ENCODE results near the gene HSPD1.

DNA sequence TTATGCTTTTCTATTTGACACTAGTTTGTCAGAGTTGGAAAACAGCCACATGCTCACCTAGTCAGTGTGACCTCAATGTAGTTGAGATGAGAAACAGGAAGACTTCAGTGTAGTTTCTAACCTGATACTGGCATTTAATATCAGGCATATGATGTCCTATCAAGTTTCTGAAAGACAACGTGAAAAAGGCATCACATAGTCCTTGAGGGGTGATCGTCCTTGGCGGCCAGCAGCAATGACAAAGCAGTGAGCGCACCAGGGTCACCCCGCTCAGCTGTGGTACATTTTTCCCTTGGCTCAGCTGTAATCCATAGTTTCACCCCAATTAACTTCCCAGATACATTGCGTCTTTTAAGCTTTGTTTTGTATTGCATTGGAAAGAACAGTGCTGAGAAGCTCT, 4.9 kb upstream of the HSPD1 start:
- TF ChIP-seq, protein P1, sequence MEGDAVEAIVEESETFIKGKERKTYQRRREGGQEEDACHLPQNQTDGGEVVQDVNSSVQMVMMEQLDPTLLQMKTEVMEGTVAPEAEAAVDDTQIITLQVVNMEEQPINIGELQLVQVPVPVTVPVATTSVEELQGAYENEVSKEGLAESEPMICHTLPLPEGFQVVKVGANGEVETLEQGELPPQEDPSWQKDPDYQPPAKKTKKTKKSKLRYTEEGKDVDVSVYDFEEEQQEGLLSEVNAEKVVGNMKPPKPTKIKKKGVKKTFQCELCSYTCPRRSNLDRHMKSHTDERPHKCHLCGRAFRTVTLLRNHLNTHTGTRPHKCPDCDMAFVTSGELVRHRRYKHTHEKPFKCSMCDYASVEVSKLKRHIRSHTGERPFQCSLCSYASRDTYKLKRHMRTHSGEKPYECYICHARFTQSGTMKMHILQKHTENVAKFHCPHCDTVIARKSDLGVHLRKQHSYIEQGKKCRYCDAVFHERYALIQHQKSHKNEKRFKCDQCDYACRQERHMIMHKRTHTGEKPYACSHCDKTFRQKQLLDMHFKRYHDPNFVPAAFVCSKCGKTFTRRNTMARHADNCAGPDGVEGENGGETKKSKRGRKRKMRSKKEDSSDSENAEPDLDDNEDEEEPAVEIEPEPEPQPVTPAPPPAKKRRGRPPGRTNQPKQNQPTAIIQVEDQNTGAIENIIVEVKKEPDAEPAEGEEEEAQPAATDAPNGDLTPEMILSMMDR (conservative IDR thresholded peaks at IDR 0.05) = no peak
- no peak for TF ChIP-seq ZFX (IDR thresholded peaks at IDR 0.05)

Measured in C4-2B (cell line).